Activated T-cell treated with anti-CD3 and anti-CD28 coated beads, Interleukin-2, amount 50 U/mL, for 1 hour (primary cell): Measurements from ENCODE around the gene DLGAP1.
"Not testable (repeated sequence)": the region's sequence is repeated elsewhere in the genome, so short reads cannot be mapped to it uniquely, and the experiment has no call there.

ENCODE experiments used
- DNase-seq: peaks from one replicate; pipeline ENCODE4 v3.0.0-alpha.2; 2020

Gene DLGAP1

GRCh38 chr18:4455113-4455811 is at the start of gene DLGAP1:
TSS of gene DLGAP1 (minus strand) at chr18:4455307.
- no peak for DNase-seq

GRCh38 chr18:4494703-4495284 is 39.7 kb upstream of the DLGAP1 start:
- not testable (repeated sequence) for DNase-seq

- no peak for DNase-seq
These were observed 13.4 kb upstream of the DLGAP1 start for GRCh38 chr18:4468511-4468910.

- no peak for DNase-seq
These were observed 482 bp downstream of the DLGAP1 start for GRCh38 chr18:4454537-4455112.

GRCh38 chr18:4453874-4454536 is 1.1 kb downstream of the DLGAP1 start:
- DNase-seq: no peak

GRCh38 chr18:4453567-4453873 is 1.6 kb downstream of the DLGAP1 start:
- no peak for DNase-seq

GRCh38 chr18:4450065-4450658 is 4.9 kb downstream of the DLGAP1 start:
- DNase-seq: no peak

GRCh38 chr18:4445902-4446301 is 9.2 kb downstream of the DLGAP1 start:
- DNase-seq: no peak

GRCh38 chr18:4444306-4444705 is 10.8 kb downstream of the DLGAP1 start:
- DNase-seq: no peak

GRCh38 chr18:4441098-4441497 is 14.0 kb downstream of the DLGAP1 start:
- no peak for DNase-seq

GRCh38 chr18:4438938-4439337 is 16.2 kb downstream of the DLGAP1 start:
- no peak for DNase-seq

GRCh38 chr18:4433717-4434116 is 21.4 kb downstream of the DLGAP1 start:
- DNase-seq: no peak

- no peak for DNase-seq
These were observed 24.3 kb downstream of the DLGAP1 start for GRCh38 chr18:4430836-4431235.

- DNase-seq: no peak
These were observed 37.4 kb downstream of the DLGAP1 start for GRCh38 chr18:4417714-4418113.

GRCh38 chr18:4416976-4417375 is 38.1 kb downstream of the DLGAP1 start:
- no peak for DNase-seq

GRCh38 chr18:4412286-4412685 is 42.8 kb downstream of the DLGAP1 start:
- DNase-seq: no peak

- DNase-seq: no peak
These were observed 48.3 kb downstream of the DLGAP1 start for GRCh38 chr18:4406856-4407255.

GRCh38 chr18:4405965-4406364 is 49.1 kb downstream of the DLGAP1 start:
- DNase-seq: no peak

- DNase-seq: no peak
These were observed 51.3 kb downstream of the DLGAP1 start for GRCh38 chr18:4403836-4404235.

- DNase-seq: no peak
These were observed 54.2 kb downstream of the DLGAP1 start for GRCh38 chr18:4400911-4401310.

GRCh38 chr18:4399929-4400328 is 55.2 kb downstream of the DLGAP1 start:
- no peak for DNase-seq

- DNase-seq: no peak
These were observed 60.4 kb downstream of the DLGAP1 start for GRCh38 chr18:4394700-4395099.

- DNase-seq: no peak
These were observed 63.2 kb downstream of the DLGAP1 start for GRCh38 chr18:4391859-4392258.

- DNase-seq: no peak
These were observed 69.2 kb downstream of the DLGAP1 start for GRCh38 chr18:4385876-4386275.
